RWPE1 (cell line): ENCODE measurements around the gene ZP4.

ENCODE experiments used
- CTCF ChIA-PET: fragments of 350-600 bp; sonication (Branson Sonifier 250); formaldehyde crosslinking; extraction: SDS; loops from one replicate; lab custom pipeline; 2021; lab: Yijun Ruan, JAX
- POLR2A ChIA-PET: fragments of 400-600 bp; formaldehyde crosslinking; extraction: SDS; loops from one replicate; lab custom pipeline; 2020; ENCODE audit warnings: antibody characterized with exemption; ENCODE audit not compliant: low non-redundant PET; lab: Yijun Ruan, JAX
- DNase-seq: peaks from one replicate; pipeline ENCODE4 v3.0.0; 2012; ENCODE audit warnings: low spot score
- H3K27ac ChIP-seq: fragments of 450-650 bp; 2 replicates; pipeline ENCODE4 v1.5.1; 2017
- TF ChIP-seq, protein P1 (sequence below): fragments of 450-650 bp; conservative IDR thresholded peaks from 2 replicates; pipeline ENCODE4 v1.5.1; 2017; ENCODE audit warnings: low read depth, mild to moderate bottlenecking

Gene ZP4

DNA sequence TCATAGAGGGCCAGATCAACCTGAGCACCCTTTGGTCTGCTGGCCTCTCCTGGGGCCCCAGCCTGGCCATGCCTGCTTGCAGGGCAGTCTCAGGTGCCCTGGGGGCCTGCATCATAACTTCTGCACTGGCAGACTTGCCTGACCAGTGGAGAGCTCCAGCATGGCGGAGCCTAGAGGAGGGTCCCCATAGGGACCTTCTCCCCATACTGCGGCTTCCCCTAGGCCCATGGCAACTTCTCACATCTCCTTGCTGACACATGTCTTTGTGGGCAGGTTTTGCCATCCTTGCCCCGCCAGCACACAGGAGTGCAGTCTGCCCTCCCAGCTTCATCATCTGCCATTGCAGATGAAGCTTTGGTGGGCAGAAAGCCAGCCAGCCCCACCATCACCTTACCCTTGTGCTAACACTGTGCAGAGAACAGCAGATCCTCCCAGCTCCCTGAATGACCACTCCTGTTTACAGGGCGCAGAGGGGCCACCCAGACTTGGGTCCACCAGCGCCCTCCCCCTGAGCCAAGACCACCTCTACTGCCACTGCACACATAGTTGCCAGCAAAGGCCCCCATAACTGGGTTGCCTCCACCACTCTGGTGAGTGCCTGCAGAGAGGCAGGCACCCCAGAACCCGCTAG, 51.7 kb downstream of the ZP4 start:
- H3K27ac ChIP-seq = no peak overlapping the region
- ChIA-PET CTCF (interaction anchor here (0.6 to 0.8 kb wide), 3 partner anchors 28 to 1230 kb away, joined by 3 read pairs; no protein-coding TSS in a partner anchor), POLR2A (no interaction called here)
- no peak for DNase-seq
- TF ChIP-seq, protein P1, sequence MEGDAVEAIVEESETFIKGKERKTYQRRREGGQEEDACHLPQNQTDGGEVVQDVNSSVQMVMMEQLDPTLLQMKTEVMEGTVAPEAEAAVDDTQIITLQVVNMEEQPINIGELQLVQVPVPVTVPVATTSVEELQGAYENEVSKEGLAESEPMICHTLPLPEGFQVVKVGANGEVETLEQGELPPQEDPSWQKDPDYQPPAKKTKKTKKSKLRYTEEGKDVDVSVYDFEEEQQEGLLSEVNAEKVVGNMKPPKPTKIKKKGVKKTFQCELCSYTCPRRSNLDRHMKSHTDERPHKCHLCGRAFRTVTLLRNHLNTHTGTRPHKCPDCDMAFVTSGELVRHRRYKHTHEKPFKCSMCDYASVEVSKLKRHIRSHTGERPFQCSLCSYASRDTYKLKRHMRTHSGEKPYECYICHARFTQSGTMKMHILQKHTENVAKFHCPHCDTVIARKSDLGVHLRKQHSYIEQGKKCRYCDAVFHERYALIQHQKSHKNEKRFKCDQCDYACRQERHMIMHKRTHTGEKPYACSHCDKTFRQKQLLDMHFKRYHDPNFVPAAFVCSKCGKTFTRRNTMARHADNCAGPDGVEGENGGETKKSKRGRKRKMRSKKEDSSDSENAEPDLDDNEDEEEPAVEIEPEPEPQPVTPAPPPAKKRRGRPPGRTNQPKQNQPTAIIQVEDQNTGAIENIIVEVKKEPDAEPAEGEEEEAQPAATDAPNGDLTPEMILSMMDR = no peak

DNA sequence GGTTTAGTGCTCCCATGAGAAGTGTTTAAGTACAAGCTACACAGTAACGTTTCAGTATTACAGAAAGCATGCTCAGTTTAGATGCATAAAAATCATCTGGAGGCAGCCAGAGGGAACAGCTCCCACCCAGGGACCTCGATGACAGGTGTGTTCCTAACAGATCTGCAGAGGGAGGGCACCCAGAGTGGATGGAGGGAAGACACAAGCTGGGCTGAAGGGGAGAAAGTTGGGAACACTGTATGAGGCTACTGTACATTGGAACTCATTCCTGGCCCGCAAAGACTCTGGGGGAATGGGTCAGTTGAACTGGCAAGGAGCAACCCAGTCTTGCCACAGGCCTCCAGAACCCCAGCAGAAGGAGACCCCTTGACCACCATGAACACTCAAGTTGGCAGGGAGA, 52.4 kb downstream of the ZP4 start:
- TF ChIP-seq, protein P1 = no peak
- ChIA-PET CTCF (interaction anchor here (0.8 kb wide), 1 partner anchor 27 kb away, joined by 3 read pairs; no protein-coding TSS in a partner anchor), POLR2A (no interaction called here)
- no peak overlapping the region for H3K27ac ChIP-seq
- DNase-seq = no peak

DNA sequence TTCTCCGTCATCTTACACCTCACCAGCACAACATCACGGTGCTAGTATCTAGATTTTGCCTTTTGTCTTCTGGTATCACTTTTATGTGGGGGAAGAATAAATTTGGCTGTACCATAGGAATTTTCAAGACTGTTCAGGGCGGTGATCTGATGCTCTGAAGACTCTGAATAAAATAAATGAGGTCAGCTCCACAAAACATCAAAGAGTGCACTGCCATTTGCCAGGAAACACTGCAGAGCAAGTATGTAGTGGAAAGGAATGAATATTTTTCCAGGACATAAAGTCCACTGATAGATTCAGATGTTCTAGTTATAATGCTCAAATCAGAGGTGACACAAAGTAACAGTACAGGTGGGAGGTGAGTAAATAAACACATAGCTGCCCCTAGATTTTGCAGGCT, 56.3 kb downstream of the ZP4 start:
- TF ChIP-seq, protein P1 = no peak
- no peak overlapping the region for H3K27ac ChIP-seq
- ChIA-PET POLR2A (no interaction called here), CTCF (interaction anchor here (0.5 kb wide), 1 partner anchor 1015 kb away, joined by 3 read pairs; no protein-coding TSS in a partner anchor)
- DNase-seq = no peak

DNA sequence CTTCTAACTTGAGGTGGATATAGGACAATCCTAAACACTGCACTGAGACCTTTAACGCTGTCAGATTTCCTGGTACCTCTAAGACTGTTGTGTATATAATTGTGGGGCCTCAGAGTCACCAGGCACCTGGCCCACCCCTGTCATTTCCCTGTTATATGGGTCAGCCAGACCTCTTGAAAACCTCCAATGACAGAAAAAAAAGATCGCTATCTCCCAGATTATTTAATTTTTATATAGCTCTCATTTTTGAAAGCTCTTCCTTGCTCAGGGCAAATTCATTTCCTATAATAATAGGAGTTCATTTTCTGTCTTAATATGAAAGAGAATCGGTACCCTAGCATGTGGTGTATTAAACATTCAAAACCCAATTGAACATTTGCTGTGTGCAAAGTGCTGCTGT, 56.7 kb downstream of the ZP4 start:
- POLR2A ChIA-PET = no interaction called here
- H3K27ac ChIP-seq = no peak overlapping the region
- TF ChIP-seq, protein P1 = no peak
- CTCF ChIA-PET = interaction anchor here (0.6 kb wide), 1 partner anchor 18 kb away, joined by 3 read pairs; no protein-coding TSS in a partner anchor
- DNase-seq = no peak

DNA sequence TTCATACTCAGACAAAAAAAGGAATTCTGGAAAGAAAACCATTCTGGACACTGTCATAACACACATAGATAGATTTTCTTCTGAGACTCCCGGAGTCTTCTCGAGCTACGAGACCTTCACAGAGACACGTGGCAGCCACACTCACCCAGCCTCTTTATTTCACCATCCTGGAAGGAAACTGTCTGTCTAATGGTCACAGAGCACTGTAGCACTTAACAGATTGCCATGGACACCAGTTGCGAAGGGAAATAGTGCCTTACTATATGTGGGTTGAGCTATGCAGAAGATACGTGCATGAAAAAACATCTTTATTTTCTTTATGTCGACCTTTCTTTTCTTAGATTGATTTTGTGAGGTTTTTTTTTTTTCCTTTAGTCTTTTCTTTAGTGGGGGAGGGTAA, 57.9 kb downstream of the ZP4 start:
- ChIA-PET CTCF (interaction anchor here (0.7 kb wide), 1 partner anchor 636 kb away, joined by 3 read pairs; no protein-coding TSS in a partner anchor), POLR2A (no interaction called here)
- no peak overlapping the region for H3K27ac ChIP-seq
- DNase-seq = no peak
- TF ChIP-seq, protein P1 = no peak
